GM21529 (cell line): ENCODE data around the gene NRAP.

ENCODE experiments used
- ATAC-seq: cut with Tn5 transposase; IDR thresholded peaks from one replicate; pipeline ENCODE4 v1.9.1; 2021; ENCODE audit not compliant: unreplicated experiment

Gene NRAP

DNA sequence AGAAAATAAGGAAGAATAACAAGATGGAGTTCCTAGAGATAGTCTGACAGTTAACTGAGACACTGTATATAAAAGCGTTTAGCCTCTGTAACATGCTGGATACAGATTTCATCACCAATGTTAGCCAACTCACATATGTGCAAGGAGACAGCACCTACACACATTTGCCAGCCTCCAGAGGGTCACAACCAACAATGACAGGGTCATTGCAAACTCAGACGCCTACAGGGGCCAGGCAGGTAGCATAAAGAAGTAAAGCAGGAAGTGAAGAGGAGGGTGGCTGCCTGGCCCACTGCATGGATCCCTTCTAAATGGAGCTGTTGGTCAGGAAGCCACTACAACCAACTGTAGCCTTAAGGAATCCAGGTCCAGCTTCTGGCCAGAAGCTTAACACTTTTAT is 50.4 kb downstream of the NRAP start:
- ATAC-seq: no peak

DNA sequence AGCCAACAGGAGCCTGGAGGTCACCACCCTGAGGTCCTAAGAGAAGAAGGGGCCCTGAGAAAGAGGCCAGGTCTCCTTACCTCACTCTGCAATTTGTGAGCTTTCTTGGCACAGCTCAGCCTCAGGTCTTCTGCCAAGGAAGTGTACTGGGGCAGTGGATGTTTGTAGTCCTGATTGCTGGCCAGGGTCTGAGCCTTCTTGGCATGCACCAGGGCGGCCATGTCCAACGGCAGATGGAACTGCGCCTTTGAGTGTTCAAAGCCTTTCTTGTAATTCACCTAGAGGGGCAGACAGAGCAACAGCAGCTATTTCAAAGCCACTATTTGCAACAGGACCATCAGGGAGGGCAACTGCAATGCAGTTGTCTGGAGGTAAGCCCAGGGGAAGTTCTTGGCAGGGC is 51.7 kb downstream of the NRAP start:
- ATAC-seq: no peak

DNA sequence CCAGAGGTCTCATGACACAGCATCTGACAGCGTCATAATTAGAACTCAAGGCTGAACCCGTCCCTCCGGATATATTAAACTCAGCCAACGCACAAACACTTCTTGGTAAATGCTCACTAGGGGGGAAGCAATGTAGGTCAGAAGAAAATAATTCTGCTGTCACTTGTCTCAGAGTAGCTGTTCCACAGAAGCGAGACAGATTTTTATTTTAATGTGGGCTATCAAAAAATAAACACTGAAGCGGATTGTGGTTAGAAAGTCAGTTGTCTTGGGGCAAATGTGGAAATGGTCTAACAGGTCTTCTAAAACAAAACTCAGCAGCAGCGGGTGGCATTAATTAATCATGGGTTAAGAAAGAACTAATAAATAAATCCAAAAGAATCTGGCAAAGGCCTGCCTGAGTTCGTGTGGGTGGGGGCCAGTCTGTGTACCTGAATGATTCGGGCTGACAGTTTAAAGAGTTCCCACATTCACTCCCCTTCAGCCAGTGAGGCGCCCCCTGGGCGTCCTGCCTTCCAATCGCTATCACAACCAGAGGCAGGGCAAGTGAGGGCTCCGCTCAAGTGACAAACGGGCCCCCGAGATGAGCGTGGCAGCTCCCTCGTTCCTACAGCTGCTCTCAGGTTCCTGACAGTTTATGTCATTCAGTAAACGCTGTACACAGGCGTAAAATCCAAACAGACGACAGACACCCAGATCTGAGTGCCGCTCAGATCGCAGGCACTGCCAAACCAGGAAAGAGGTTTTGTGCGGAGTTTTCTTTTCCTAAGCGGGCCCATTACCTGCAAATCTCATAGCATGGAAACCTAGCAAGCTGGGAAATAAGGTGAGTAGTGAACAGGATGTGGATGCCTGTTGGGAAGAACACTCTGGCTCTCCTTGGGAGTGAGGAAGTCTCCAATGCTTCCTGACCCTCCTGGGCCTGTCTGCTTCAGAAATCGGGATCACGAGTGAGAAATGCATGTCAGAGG is 52.9 kb downstream of the NRAP start:
- ATAC-seq: no peak

DNA sequence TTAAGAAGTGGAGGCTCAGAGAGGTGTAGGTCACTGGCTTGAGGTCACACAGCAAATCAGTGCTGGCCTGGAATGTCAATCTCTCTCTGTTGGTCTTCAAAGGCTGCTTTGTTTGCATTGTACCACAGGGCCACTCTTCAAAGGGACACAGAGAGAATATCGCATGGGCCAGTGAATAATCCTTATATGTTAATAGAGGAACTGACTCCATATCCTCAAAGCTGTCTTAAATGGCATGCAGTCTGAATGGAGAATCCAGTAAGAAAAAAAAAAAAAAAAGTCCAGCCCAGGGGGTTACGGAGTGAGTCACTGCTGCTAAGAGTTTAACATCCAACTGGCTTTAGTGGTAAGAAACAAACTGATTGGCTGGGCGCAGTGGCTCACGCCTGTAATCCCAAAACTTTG is 54.1 kb downstream of the NRAP start:
- no peak for ATAC-seq

DNA sequence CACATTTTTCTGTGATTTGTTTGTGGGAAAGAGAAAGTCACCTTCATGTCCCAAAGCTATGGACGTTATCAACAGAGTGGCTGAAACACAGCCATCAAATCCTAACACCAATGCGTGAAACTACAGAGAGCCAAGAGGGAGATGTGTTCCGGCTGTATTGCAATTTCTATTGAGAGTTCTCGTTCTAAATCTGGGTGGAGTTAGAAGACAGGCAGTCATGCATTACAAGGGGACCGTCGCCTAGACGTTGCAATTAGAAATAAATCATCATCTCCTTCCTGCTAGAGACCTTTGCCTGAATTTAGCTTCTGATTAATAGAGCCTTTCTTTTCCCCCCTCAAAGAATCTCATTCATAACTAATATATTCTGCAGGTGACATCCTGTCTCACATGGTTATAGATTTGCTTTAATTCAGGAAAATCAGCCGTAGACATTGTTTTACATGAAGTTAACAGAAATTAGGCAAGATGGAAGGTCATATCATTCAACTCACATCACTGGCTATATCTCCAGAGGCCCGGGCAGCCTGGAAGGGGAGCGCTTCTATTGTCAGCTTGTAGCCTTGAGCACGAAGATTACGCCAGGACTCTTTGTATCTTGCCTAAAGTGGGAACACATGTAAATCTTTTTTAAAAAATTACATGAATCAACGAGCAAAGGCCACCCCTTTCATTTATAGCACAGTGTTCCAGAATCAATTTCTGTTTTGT is 58.4 kb downstream of the NRAP start:
- ATAC-seq: no peak

DNA sequence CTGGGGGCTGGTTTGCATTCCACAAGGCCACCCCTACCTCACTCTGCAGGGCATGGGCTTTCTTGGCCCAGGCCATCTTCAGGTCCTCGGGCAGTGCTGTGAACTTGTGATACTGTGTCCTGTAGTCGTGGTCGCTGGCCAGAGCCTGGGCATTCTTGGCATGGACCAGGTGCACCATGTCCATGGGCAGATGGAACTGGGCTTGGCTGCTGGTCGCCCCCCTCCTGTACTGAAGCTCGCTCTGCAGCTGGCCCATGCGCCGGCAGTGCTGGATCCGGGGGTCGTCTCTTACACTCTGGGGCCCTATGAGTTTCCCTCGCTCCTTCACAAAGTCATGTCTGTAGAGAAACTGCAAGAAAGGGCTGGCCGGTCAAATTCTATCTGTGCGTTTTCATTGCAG is 59.3 kb downstream of the NRAP start:
- ATAC-seq: no peak

DNA sequence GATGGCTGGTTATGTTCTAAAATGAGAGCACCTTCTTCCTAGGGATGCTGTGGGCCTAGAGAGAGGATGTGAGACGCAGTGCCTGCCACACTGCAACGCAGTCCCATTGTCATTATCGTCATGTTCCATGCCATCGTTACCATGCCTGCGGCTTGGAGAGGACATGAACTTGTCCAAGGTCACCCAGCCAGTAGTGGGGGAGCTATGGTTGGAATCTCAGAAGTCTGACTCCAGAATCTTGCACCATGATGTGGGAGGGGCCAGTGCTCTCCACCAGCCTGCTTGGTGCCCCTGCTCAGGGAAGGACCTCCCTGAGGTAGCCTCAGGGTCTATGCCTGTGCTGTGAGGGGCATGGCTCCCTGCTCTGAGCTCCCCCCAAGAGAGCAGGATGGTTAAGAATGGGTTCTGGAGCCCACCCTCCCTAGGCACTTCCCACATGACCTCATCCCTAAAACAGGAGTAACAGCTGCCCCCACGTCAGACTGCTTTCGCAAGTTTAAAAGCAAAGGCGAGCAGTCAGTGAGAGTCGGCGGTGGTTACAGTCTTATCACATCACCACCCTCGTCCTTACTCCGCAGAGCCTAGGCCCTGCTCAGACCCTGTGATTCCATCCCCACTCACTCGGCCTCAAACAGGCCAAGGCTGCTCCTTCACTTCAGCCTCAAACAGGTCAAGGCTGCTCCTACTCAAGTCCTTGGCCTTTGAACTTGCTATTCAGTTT is 60.6 kb downstream of the NRAP start:
- no peak for ATAC-seq

DNA sequence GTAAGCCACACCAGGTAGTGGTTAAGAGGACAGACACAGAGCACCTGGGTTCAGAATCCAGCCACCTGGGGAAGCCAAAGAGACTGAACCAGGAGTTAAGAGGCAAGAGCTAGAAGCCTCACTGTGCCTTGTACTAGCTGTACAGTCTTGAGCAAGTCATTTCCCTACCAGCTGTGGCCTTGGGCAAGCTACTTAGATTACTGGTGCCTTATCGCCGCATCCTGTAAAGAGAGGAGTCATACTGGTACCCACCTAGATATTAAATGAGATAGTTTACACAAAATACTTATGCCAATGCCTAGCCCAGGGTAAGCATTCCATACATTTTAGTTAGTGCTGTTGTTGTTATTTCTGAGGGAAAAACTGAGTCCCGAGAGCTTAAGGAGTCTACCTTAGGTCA is 63.3 kb downstream of the NRAP start:
- ATAC-seq: no peak

DNA sequence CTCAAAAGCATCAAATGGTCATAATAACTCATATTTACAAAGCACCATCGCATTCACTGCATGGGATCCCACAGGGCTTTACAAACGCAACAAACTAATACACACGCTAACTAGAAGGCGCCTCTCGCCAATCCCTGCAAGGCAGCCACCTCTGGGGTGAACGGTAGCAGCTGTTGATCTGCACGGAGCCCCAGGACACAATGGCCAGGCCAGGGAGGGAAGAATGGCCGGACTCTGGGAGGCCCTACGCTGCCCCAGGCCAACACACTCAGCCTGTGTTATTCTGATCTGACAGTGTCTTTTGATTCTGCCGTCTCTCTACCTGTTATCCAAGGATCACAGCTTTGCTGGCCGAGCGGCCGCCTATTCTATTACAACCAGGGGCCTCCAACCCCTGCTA is 69.2 kb downstream of the NRAP start:
- ATAC-seq: no peak

DNA sequence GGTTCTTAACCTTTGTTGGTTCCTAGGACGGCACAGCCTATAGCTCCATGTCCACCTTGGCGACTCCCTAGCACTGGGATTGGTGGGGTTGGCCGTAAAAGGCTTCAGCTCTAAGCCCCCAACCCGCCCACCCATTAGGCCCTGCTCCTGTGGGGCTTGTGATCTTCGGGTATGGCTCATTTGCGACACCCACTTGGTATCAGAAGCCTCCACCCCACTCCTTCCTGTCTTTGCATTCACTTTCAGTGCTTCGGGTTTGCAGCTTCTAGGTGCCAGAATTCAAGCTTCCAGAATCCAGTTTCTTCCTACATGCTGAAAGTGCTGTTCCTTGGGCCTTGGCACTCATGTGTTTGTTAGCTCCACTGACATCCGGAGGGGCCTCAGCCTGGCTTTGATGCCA is 71.5 kb downstream of the NRAP start:
- no peak for ATAC-seq

DNA sequence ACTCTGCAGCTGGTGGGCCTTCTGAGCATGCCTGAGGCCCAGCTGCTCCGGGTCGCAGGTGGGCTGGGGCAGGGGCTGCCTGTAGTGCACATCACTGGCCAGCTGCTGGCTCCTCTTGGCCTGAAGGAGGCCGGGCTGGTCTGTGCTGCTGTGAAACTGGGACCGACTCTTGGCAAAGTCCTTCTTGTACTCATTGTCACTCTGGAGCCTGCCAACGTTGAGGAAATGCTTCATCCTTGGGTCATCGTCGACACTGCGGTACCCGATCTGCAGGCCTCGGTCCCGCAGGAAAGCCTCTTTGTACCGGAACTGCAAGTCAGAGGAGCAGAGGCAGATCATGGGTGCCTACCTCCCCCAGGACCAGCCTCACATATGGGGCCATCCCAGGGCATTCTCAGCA is 73.3 kb downstream of the NRAP start:
- ATAC-seq: no peak

DNA sequence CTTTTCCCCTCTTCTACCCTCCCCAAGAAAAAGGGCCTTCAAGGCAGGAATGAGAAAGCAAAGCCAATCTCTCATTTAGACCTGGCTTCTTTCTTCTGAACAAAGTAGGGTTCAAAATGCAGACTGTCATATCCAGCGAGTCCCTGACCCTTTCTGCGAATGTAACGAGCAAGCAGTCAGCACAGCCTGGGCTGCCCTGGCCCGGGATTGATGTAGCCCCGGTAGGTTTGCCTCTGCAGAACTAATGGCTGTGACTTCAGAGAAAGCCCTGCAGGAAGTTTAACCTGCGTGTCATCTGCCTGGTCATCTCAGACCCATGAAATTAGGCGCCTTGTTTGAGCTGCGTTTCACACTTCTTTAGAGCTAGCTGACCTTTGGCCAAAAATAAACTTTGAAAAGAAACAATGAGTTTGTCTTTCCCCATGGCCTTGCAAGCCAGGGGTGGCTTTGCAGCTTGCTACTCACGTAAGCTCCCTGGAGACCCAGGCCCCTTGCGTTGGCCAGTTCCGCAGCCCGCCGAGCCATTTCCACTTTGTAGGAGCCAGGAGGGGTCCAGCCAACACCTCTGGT is 74.6 kb downstream of the NRAP start:
- no peak for ATAC-seq

DNA sequence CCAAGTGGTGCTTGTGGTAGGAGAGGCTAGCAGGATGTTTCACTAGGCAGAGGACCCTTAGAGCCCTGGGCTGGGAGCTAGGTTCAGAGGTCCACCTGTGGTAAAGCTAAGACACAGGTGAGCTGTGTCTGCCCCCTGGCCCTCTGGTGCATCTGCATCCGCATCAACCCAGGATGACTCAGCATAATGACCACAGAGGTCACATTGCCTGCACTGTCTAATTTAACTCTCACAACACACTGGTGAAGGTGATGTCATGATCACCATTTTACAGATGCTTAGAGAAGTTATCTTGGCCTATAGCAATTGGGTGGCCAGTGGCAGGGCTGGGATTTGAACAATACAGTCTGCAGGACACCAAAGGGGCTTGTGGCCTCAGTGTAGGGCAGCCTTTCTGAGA is 77.9 kb downstream of the NRAP start:
- ATAC-seq: no peak

DNA sequence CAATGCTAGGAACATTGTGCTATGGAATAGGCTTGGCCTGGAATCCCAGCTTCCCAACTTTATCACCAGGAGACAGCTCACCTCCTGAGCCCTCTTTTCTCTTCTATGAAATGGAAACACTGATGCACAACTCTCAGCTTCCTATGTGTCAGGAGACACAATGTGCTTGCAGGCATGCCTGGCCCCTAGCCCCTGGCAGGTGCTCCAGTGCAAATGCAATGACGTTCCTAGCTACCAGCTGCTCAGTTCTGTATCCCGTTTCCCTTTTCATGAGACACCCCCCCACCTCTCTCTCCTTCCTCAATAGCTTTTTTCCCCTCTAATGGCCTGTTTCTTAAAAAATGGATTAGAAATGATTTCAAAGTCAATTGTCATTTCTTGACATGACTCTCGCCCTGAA is 80.3 kb downstream of the NRAP start:
- no peak for ATAC-seq

DNA sequence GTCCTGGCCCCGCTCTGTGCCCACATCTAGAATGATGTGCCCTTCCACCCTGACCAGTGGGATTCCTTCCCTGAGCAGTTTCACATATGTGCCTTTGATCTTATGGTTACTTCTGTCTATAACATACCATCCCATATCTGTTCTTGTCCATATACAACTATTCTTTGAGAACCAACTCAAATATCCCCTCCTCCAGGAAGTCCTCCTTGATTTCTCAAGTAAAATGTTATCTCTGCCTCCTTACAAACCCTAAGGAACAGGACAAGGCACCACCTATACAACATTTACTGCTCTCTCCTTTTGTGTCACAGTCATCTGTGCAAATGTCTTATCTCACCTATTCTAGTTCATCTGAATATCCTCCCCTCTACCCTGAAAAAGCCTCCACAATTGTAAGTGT is 82.7 kb downstream of the NRAP start:
- no peak for ATAC-seq

DNA sequence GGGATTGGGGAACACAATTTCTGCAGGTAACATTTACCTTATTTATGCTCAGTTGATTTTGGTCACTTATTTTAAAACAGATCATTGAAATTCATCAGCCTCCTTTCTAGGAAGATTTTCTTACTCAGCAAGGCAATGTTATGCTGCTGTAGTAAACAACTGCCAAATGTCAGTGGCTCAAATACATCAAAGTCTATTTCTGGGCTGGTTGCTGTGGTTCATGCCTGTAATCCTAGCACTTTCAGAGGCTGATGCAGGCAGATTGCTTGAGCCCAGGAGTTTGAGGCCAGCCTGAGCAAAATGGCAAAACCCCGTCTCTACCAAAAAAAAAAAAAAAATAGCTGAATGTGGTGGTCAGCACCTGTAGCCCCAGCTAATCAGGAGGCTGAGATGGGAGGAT is 85.1 kb downstream of the NRAP start:
- ATAC-seq: no peak

DNA sequence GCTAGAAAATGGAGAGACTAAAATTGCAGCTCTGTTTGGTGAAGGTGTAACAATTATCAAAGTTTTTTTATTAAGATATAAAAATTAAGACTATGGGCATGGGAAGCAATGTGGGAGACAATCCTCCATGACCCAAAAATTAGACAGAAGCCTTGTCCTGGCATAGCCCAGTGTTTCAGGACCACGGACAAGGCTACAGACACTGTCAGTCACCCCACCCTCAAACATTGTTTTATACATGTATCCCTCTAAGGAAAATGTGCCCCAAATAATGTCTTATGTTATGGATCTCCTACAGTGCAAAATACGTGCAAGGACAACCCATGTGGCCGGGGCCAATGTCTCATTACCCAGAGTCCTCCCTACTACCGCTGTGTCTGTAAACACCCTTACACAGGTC is 87.0 kb downstream of the NRAP start:
- ATAC-seq: no peak

DNA sequence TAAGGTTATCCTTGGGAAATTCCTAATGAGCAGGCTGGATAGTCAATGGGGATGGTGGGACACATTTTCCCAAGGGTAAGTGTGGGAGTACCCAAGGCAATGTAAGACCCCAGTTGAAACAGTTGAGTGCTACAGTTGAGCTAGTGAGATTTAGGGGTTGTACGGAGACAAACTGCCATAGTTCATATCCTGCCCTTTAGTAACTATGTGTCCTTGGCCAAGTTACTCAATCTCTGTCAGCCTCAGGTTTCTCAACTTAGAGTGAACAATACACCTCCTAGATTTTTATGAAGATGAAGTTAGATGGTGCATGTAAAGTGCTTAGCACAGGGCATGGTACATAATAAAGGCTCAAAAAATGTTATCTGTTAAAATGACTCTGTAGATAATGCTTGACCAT is 90.5 kb downstream of the NRAP start:
- ATAC-seq: no peak

DNA sequence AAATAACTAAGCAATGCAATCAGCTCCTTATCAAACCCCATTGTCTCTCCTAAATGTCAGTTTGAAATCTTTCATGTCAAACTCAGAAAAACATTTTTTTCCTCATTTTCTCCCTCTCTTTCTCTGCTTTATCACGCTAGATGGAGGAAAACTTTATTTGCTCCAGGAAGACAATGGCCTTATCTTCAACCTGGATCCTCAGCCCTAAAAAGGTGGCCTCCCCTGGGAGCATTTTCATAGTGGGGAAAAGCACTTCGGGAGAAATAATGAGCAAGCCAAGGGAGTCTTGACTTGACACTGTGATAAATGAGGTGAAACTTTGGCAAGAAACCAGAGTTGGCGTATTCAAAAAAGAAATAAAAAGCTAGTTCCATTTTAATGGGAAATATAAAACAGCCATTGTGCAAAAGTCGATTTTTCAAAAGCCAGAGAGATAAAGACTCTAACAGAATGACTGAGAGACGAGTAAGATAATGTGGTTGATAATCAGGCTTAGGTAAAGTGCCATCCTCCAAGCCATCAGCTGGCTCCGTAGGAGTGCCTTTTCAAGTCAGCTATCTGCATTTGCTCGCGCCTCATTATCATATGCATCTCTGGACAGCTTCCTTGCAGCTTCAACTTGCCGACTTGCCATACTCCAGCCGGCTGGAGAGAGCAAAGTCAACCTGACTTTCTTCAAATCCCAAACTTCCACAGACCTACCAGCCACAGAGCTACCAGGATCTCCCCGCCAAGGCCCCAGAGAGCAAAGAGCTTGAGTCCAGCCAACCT is 91.1 kb downstream of the NRAP start:
- ATAC-seq: no peak

DNA sequence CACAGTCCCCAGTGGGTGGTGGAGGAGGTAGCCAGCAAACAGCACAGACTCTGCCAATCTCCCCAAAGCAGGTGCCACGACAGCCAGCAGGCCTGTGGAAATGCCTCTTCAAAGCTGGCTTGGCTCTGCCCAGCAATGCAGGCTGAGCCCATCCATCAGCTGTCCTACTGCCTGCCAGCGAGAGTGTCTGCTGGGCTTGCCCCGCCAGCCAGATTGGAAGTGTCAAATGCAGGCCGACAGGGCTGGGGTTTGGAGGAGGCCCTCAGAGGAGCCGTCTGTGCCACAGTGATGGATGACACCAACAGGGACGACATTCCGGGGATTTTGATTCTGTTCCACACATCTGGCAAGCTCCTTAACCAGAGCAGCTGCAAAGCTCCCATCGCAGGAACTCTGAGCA is 94.3 kb downstream of the NRAP start:
- no peak for ATAC-seq

DNA sequence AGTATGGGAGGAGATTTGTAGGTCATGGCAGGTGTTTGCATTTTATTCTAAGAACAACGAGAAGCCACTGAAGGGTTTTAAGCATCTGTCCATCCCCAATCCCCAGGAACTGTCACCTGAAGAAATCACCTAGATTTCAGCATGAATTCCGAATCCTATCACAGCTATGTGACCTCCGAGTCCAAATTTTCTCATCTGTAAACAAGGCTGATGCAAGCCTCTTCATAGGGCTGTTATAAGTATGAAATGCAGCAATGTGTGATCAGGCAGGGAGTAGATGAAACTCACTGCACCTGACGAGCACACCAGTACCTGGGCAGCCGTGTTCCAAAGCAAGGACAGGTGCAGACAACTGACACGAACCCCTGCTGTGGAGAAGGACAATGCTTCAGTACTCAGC is 97.0 kb downstream of the NRAP start:
- ATAC-seq: no peak
